Glutamatergic neuron (in vitro differentiated cells): ENCODE results near the gene LARGE2. TPM values are rescaled to one million over a fixed set of nuclear protein-coding genes. Genes with fewer than 3 reads are reported as not detected.

Experiments used
- DNase-seq: peaks from one replicate; pipeline ENCODE4 v3.0.0; 2022
- H3K27ac Mint-ChIP-seq: one replicate; pipeline ENCODE4 v1.8.0; 2020; ENCODE audit warnings: mild to moderate bottlenecking, mixed read lengths, inconsistent platforms; ENCODE audit not compliant: unreplicated experiment
- H3K27me3 Mint-ChIP-seq: one replicate; pipeline ENCODE4 v1.8.0; 2020; ENCODE audit warnings: mild to moderate bottlenecking, moderate library complexity, mixed read lengths, inconsistent platforms; ENCODE audit not compliant: unreplicated experiment
- H3K36me3 Mint-ChIP-seq: one replicate; pipeline ENCODE4 v1.8.0; 2020; ENCODE audit warnings: mild to moderate bottlenecking, mixed read lengths, inconsistent platforms; ENCODE audit not compliant: unreplicated experiment
- H3K4me1 Mint-ChIP-seq: one replicate; pipeline ENCODE4 v1.8.0; 2020; ENCODE audit warnings: mild to moderate bottlenecking, low read depth, mixed read lengths, inconsistent platforms; ENCODE audit not compliant: unreplicated experiment
- H3K4me3 Mint-ChIP-seq: one replicate; pipeline ENCODE4 v1.8.0; 2020; ENCODE audit warnings: mild to moderate bottlenecking, mixed read lengths, inconsistent platforms; ENCODE audit not compliant: unreplicated experiment
- H3K9me3 Mint-ChIP-seq: one replicate; pipeline ENCODE4 v1.8.0; 2020; ENCODE audit warnings: mild to moderate bottlenecking, moderate library complexity, mixed read lengths, inconsistent platforms; ENCODE audit not compliant: unreplicated experiment
- total RNA-seq: library from RNA; stranded (reverse); fragmentation: NEBNext Ultra II Directional; extraction: Animal tissue kit (Norgen Biotek cat#: 25700); gene quantifications from one replicate; pipeline ENCODE4 v1.2.1, GENCODE V29; 2021; ENCODE audit not compliant: unreplicated experiment
- TF ChIP-seq, protein P1 (sequence below): fragments of 200-600 bp; sonication (generic); IDR thresholded peaks from one replicate; pipeline ENCODE4 v1.5.0; 2021; ENCODE audit not compliant: partially characterized antibody, unreplicated experiment

Gene LARGE2
- total RNA-seq, 1 donor from 2014 or later: 3.0 TPM

DNA sequence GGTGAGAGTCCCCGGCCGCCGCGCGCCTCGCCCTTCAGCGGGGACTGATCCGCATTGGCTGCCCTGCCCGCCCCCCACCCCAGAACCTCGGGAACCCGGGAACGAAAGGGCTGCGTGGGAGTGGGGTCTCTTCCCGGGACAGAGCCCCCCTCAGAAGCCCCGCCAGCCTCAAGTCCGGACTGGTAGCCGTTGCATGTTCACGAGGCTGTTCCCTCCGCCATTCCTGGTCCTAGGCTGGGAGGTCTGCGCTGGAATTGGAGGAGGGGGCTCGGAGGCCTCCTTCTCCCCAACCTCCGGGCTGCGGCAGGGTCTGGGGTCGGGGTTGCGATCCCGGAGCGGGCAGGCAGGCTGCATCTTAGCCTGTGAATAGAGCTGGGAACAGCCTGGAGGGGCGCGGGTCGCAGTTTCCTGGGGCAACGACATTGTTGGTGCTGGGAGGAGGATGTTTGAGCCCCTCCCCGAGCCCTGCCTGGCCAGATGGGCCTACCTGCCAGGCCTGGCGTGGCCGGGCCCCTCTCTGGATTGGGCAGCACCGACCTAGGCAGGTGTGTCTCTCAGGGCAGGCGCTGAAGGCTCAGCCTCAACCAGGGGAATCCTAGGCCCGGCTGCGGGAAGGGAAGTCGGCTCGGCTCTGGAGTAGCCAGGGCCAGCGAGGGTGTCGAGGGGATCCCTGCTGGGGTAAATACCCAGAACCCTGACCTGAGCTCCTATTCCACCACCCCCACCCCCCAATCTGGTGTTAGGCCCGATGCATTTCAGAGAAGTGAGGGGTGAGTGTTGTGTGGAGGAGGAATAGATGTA lies 36.3 kb upstream of the LARGE2 start:
- DNase-seq: peak; percentile 66
- peak overlapping the region; percentile 90 for H3K4me3 Mint-ChIP-seq
- TF ChIP-seq, protein P1, sequence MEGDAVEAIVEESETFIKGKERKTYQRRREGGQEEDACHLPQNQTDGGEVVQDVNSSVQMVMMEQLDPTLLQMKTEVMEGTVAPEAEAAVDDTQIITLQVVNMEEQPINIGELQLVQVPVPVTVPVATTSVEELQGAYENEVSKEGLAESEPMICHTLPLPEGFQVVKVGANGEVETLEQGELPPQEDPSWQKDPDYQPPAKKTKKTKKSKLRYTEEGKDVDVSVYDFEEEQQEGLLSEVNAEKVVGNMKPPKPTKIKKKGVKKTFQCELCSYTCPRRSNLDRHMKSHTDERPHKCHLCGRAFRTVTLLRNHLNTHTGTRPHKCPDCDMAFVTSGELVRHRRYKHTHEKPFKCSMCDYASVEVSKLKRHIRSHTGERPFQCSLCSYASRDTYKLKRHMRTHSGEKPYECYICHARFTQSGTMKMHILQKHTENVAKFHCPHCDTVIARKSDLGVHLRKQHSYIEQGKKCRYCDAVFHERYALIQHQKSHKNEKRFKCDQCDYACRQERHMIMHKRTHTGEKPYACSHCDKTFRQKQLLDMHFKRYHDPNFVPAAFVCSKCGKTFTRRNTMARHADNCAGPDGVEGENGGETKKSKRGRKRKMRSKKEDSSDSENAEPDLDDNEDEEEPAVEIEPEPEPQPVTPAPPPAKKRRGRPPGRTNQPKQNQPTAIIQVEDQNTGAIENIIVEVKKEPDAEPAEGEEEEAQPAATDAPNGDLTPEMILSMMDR: no peak
- no peaks in the 10 kb centered on the region for H3K36me3 Mint-ChIP-seq
- peak overlapping the region; percentile 93 for H3K27ac Mint-ChIP-seq
- H3K9me3 Mint-ChIP-seq: peaks cover 25% of the 10 kb centered on the region
- H3K4me1 Mint-ChIP-seq: peaks cover 40% of the 10 kb centered on the region
- peaks cover 28% of the 10 kb centered on the region for H3K27me3 Mint-ChIP-seq

DNA sequence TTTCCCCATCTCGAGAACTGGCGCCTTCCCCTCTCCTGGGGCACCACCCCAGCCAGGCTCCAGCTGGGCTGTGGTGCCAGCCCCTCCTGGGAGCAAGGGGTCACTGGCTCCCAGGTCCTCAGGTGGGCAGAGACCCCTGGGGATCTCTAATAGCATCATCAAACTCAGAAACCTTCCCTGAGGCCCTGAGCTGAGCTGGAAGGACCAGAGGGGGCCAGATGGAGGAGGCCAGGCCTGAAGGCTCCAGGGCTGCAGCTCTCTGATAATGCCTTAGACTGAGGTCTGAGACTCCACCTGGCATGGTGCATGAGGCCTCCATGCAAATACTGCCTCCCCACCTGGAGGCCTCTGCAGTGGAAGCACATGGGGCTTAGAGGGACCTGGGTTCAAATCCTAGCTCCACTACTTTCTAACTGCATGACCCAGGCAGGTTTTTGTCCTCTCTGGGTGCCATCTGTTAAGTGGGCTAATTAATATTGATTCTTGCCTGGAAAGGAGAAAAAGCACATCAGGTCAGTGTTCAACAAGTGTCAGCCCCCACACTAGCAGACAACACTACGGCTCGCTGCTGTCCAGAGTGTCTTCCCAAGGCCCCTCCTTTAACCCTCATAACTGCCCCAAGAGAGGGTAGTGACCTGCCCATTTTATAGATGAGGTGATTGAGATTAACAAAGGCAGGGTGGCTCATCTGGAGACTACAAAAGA lies 35.5 kb upstream of the LARGE2 start:
- peaks cover 46% of the 10 kb centered on the region for H3K4me1 Mint-ChIP-seq

DNA sequence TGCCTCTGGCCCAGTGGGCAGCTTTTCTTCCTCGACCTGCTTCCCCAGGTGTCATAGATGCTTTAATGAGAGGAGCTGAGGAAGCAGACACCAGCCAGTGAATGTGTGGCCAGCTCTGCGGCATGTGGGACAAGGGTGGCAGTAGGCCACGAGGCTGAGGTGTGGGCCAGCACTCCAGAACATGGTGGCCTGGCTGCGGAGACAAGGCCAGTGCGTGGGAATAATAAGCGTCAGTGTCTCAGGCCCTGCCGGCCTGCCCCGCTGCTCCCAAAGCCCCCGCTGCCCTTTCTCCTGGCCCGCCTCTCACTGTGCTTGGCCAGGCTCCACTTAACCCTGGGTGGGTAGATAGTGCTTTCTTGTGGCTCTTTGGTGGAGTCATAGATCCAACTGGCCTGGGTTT lies 34.9 kb upstream of the LARGE2 start:
- H3K4me1 Mint-ChIP-seq: peaks cover 47% of the 10 kb centered on the region
- TF ChIP-seq, protein P1: no peak
- DNase-seq: no peak
- H3K36me3 Mint-ChIP-seq: no peaks in the 10 kb centered on the region
- H3K27ac Mint-ChIP-seq: peak overlapping the region; percentile 93
- peaks cover 26% of the 10 kb centered on the region for H3K27me3 Mint-ChIP-seq
- H3K4me3 Mint-ChIP-seq: peak overlapping the region; percentile 90
- peaks cover 24% of the 10 kb centered on the region for H3K9me3 Mint-ChIP-seq

More for the DNA sequence above, 35.5 kb upstream of the LARGE2 start:
- peak overlapping the region; percentile 93 for H3K27ac Mint-ChIP-seq
- DNase-seq: peak; percentile 69
- TF ChIP-seq, protein P1: no peak
- peak overlapping the region; percentile 90 for H3K4me3 Mint-ChIP-seq
- H3K27me3 Mint-ChIP-seq: peaks cover 28% of the 10 kb centered on the region
- peaks cover 25% of the 10 kb centered on the region for H3K9me3 Mint-ChIP-seq
- H3K36me3 Mint-ChIP-seq: no peaks in the 10 kb centered on the region

DNA sequence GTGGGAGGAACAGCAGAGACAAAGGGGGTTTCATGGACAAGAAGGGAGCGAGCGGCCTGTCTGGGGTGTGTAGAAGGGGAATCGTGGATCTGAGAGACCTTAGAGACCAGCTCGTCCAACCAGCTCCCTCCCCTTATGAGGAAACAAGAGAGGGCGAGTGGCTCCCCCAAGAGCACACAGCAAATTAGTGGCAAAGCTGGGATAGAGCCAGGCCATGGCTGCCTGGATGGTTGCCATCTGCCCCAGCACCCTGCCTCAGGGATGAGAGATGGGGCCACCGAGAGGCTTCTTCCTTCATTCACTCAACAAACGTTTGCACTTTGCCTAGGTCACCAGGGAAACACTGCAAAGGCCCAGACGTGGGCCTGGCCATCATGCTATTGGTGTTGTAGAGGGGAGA lies 32.9 kb upstream of the LARGE2 start:
- Mint-ChIP-seq H3K9me3 (peaks cover 18% of the 10 kb centered on the region), H3K27ac (no peak overlapping the region), H3K4me3 (peak overlapping the region; percentile 30), H3K36me3 (no peaks in the 10 kb centered on the region), H3K4me1 (peaks cover 62% of the 10 kb centered on the region), H3K27me3 (peaks cover 27% of the 10 kb centered on the region)
- DNase-seq: peak; percentile 2
- TF ChIP-seq, protein P1: no peak

DNA sequence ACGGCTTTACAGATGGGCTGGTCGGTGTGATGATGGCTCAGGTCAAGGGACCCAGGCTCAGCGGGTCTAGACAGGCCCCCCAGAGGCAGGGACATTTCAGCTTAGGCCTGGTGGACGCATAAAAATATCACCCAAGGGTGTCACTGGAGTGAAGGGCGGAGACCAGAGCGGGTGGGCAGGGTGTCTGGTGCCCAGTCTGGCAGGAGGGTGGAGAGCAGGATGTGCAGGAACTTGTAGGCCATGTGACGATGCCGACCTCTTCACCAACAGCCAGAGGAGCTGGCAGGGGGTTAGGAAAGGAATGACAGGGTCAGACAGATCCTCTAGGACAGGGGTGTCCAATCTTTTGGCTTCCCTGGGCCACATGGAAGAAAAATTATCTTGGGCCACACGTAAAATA lies 32.5 kb upstream of the LARGE2 start:
- Mint-ChIP-seq H3K27ac (no peak overlapping the region), H3K27me3 (peaks cover 25% of the 10 kb centered on the region), H3K36me3 (no peaks in the 10 kb centered on the region), H3K9me3 (peaks cover 16% of the 10 kb centered on the region), H3K4me3 (peak overlapping the region; percentile 30), H3K4me1 (peaks cover 65% of the 10 kb centered on the region)
- peak; percentile 3 for DNase-seq
- TF ChIP-seq, protein P1: no peak
